A549 (cell line): ENCODE measurements around the gene TLR1. TPM values are rescaled to one million over a fixed set of nuclear protein-coding genes. Genes with fewer than 3 reads are reported as not detected.
"Not testable (repeated sequence)": the region's sequence is repeated elsewhere in the genome, so short reads cannot be mapped to it uniquely, and the experiment has no call there.

ENCODE experiments used
- ATAC-seq, 2 experiments: fragments of 200-7000 bp in 1 of 2; fragments of >200 bp in 1 of 2; cut with Nextera tagmentation in 1 of 2; cut with Tn5 transposase in 1 of 2; 3 replicates each; pipeline versions ENCODE4 v1.8.0 to v1.9.1; 2018 to 2020; ENCODE audit warnings: mild to moderate bottlenecking in 1 of 2, moderate library complexity in 1 of 2
- CTCF ChIA-PET: fragments of 300-600 bp; sonication (Branson Sonifier 250); formaldehyde crosslinking; extraction: SDS; loops from one replicate; lab custom pipeline; 2021; ENCODE audit warnings: antibody characterized with exemption, inconsistent platforms; lab: Yijun Ruan, JAX
- POLR2A ChIA-PET: fragments of 350-600 bp; formaldehyde crosslinking; extraction: SDS; loops from one replicate; lab custom pipeline; 2021; ENCODE audit warnings: antibody characterized with exemption, inconsistent platforms; lab: Yijun Ruan, JAX
- DNase-seq, 2 experiments: peaks; one replicate each; pipeline versions ENCODE4 v3.0.0 to v3.0.0-alpha.2; 2011 to 2016; ENCODE audit warnings: low read depth in 1 of 2, low spot score in 1 of 2
- FAIRE-seq: peaks from 2 replicates; lab custom pipeline; 2011; peaks lifted over from hg19 to GRCh38; lab: Jason Lieb, UNC
- H3K27ac ChIP-seq, 2 experiments: fragments of >200 bp; sonication (Bioruptor Twin); formaldehyde crosslinking; 3 replicates each; pipeline ENCODE4 v1.5.1; 2016 to 2017
- H3K4me1 ChIP-seq: fragments of >200 bp; sonication (Bioruptor Twin); formaldehyde crosslinking; 3 replicates; pipeline ENCODE4 v1.6.1; 2016
- H3K4me2 ChIP-seq: fragments of >200 bp; sonication (Bioruptor Twin); formaldehyde crosslinking; 3 replicates; pipeline ENCODE4 v1.6.1; 2016
- H3K4me3 ChIP-seq: fragments of >200 bp; sonication (Bioruptor Twin); formaldehyde crosslinking; 3 replicates; pipeline ENCODE4 v1.5.1; 2016
- H3K9me3 ChIP-seq: fragments of >200 bp; sonication (Bioruptor Twin); formaldehyde crosslinking; 3 replicates; pipeline ENCODE4 v1.6.1; 2016
- CBX2 ChIP-seq: fragments of 200-600 bp; sonication (generic); IDR thresholded peaks from 2 replicates; pipeline ENCODE4 v1.6.1; 2016; ENCODE audit warnings: low read depth, mild to moderate bottlenecking, borderline replicate concordance
- CHD2 ChIP-seq: fragments of 150-350 bp; IDR thresholded peaks from 2 replicates; pipeline ENCODE4 v1.6.1; 2014; ENCODE audit warnings: low read length; ENCODE audit not compliant: partially characterized antibody
- CHD4 ChIP-seq: fragments of 200-600 bp; sonication (generic); IDR thresholded peaks from 2 replicates; pipeline ENCODE4 v1.6.1; 2016; ENCODE audit warnings: antibody characterized with exemption, mild to moderate bottlenecking, borderline replicate concordance
- EHF ChIP-seq: fragments of 250-450 bp; sonication (Bioruptor Pico); IDR thresholded peaks from 2 replicates; pipeline ENCODE4 v1.5.0; 2020; ENCODE audit warnings: mild to moderate bottlenecking
- FOSL2 ChIP-seq, 2 experiments: fragments of 450-650 bp in 1 of 2; fragments of >200 bp in 1 of 2; sonication (Bioruptor Twin) in 1 of 2; formaldehyde crosslinking; IDR thresholded peaks; 2 replicates each; pipeline versions ENCODE4 v1.5.0 to v1.6.1; 2016 to 2020; ENCODE audit warnings: mild to moderate bottlenecking in 1 of 2, moderate library complexity in 1 of 2
- HDAC2 ChIP-seq: fragments of 200-600 bp; sonication (generic); IDR thresholded peaks from 2 replicates; pipeline ENCODE4 v1.6.1; 2016
- HEYL ChIP-seq: fragments of 250-450 bp; sonication (Bioruptor Pico); IDR thresholded peaks from 2 replicates; pipeline ENCODE4 v1.8.0; 2021; ENCODE audit warnings: mild to moderate bottlenecking, moderate library complexity
- HOXB5 ChIP-seq: fragments of 250-450 bp; sonication (Bioruptor Pico); IDR thresholded peaks from 2 replicates; pipeline ENCODE4 v1.5.0; 2020; ENCODE audit warnings: mild to moderate bottlenecking, moderate library complexity
- JUNB ChIP-seq: fragments of >200 bp; sonication (Bioruptor Twin); formaldehyde crosslinking; IDR thresholded peaks from 2 replicates; pipeline ENCODE4 v1.6.1; 2016
- KDM1A ChIP-seq: fragments of 200-600 bp; sonication (generic); IDR thresholded peaks from 2 replicates; pipeline ENCODE4 v1.6.1; 2016; ENCODE audit warnings: low read depth, mild to moderate bottlenecking
- NR3C1 ChIP-seq: fragments of >200 bp; sonication (Bioruptor Twin); formaldehyde crosslinking; IDR thresholded peaks from 3 replicates; pipeline ENCODE4 v1.6.1; 2017
- RCOR1 ChIP-seq: fragments of 150-350 bp; IDR thresholded peaks from 2 replicates; pipeline ENCODE4 v1.6.1; 2014; ENCODE audit warnings: antibody characterized with exemption, low read length, low read depth
- SMC3 ChIP-seq: fragments of >200 bp; sonication (Bioruptor Twin); formaldehyde crosslinking; IDR thresholded peaks from 3 replicates; pipeline ENCODE4 v1.6.1; 2018; ENCODE audit warnings: inconsistent platforms
- TFCP2L1 ChIP-seq: fragments of 250-450 bp; sonication (Bioruptor Pico); IDR thresholded peaks from 2 replicates; pipeline ENCODE4 v1.5.0; 2021; ENCODE audit warnings: mild to moderate bottlenecking
- ZC3H11A ChIP-seq: fragments of 450-650 bp; IDR thresholded peaks from 2 replicates; pipeline ENCODE4 v1.6.1; 2014; ENCODE audit warnings: antibody characterized with exemption, mild to moderate bottlenecking
- ZNF302 ChIP-seq: fragments of 250-450 bp; sonication (Bioruptor Pico); IDR thresholded peaks from 2 replicates; pipeline ENCODE4 v1.9.0; 2021; ENCODE audit warnings: inconsistent platforms, mild to moderate bottlenecking, moderate library complexity
- WGBS: methylation state at CpG from one replicate; pipeline ENCODE4 v1.1.6; 2017; ENCODE audit errors: missing lambda C conversion rate; 5-methylcytosine and 5-hydroxymethylcytosine counted together
- polyA plus RNA-seq, 4 experiments: library from polyadenylated mRNA; depleted of rRNA in 3 of 4; stranded (reverse); fragments of >200 nt; fragmentation: RNase III in 1 of 4; extraction: RNeasy Plus Mini Kit Qiagen cat#74134 plus additional on column Dnase treatment in 1 of 4; gene quantifications; 2 replicates in 3 of 4; 3 replicates in 1 of 4; pipeline ENCODE4 v1.2.3, GENCODE V29; 2011 to 2017
- TF ChIP-seq, protein P1 (sequence below): fragments of >200 bp; sonication (Bioruptor Twin); formaldehyde crosslinking; IDR thresholded peaks from 3 replicates; pipeline ENCODE4 v1.5.1; 2016
- TF ChIP-seq, protein P2 (sequence below): fragments of 250-450 bp; sonication (Bioruptor Pico); IDR thresholded peaks from 2 replicates; pipeline ENCODE4 v1.5.0; 2021; ENCODE audit warnings: mild to moderate bottlenecking, moderate library complexity, borderline replicate concordance
- TF ChIP-seq, protein P3 (sequence below): fragments of 150-350 bp; IDR thresholded peaks from 2 replicates; pipeline ENCODE4 v1.6.1; 2014; ENCODE audit warnings: low read depth, mild to moderate bottlenecking, low read length
- TF ChIP-seq, protein P4 (sequence below): IDR thresholded peaks from 2 replicates; pipeline ENCODE4 v1.6.1; 2012; ENCODE audit warnings: low read depth, borderline replicate concordance
- TF ChIP-seq, protein P5 (sequence below): fragments of 200-600 bp; sonication (generic); IDR thresholded peaks from 2 replicates; pipeline ENCODE4 v1.6.1; 2016; ENCODE audit warnings: antibody characterized with exemption, mild to moderate bottlenecking, moderate library complexity

The TLR1 gene
- polyA plus RNA-seq, 2 of the 4 experiments (the other 2 are of a cell fraction), result 0.83 to 2.6 TPM

DNA sequence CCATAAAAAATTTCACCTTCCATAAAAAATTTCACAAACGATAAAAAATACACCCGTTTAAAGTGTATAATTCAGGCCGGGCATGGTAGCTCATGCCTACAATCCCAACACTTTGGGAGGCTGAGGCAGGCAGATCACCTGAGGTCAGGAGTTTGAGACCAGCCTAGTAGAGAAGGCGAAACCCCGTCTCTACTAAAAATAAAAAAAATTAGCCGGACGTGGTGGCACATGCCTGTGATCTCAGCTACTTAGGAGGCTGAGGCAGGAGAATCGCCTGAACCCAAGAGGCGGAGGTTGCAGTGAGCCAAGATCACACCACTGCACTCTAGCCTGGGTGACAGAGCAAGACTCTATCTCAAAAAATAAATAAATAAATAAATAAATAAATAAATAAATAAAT is 1.7 kb upstream of the TLR1 start:
- H3K4me2 ChIP-seq, H3K9me3 ChIP-seq, H3K4me1 ChIP-seq, H3K27ac ChIP-seq, H3K4me3 ChIP-seq: not testable (repeated sequence)
- peak; percentile 57 for TF ChIP-seq ZC3H11A
- TF ChIP-seq, all 56 proteins: peak for 1; not testable (repeated sequence) for 55
- ATAC-seq, FAIRE-seq, POLR2A ChIA-PET, DNase-seq: not testable (repeated sequence)
- CTCF ChIA-PET, result interaction anchor here (1.4 to 8.8 kb wide), 2 partner anchors 16 to 47 kb away, joined by 4 to 60 read pairs; no protein-coding TSS in a partner anchor
- WGBS, result 94% methylated on average over 9 of the region's 9 CpGs

DNA sequence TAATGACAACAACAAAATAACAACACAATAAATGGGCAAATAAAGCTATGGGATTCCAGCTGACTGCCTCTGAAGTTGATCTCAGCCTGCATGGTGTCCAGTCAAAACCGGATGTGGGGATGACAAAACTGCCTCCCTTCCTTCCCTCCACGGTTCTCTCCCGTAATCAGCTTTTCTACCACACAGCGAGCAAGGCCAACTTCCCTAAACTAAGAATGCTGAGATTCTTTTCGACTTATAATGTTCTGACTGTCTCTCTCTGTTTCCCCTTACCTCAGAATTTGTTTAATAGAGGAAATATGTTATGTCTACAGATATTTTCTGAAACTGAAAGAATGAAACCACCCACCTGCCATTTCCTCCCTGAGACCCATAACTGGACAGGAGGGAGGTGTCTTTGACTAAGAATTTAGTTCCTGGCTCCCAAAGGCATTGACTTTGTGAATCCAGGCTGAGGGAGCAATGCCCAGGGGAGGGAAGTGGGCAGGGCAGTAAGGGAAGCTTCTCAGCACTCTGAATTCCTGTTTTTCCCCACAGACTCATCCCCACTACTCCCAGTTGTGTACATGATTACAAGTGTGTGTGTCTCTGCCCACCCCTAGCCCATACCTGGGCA is 1.0 kb upstream of the TLR1 start:
- DNase-seq (no peak), FAIRE-seq (no peak), ATAC-seq (no peak)
- TF ChIP-seq, protein P1, sequence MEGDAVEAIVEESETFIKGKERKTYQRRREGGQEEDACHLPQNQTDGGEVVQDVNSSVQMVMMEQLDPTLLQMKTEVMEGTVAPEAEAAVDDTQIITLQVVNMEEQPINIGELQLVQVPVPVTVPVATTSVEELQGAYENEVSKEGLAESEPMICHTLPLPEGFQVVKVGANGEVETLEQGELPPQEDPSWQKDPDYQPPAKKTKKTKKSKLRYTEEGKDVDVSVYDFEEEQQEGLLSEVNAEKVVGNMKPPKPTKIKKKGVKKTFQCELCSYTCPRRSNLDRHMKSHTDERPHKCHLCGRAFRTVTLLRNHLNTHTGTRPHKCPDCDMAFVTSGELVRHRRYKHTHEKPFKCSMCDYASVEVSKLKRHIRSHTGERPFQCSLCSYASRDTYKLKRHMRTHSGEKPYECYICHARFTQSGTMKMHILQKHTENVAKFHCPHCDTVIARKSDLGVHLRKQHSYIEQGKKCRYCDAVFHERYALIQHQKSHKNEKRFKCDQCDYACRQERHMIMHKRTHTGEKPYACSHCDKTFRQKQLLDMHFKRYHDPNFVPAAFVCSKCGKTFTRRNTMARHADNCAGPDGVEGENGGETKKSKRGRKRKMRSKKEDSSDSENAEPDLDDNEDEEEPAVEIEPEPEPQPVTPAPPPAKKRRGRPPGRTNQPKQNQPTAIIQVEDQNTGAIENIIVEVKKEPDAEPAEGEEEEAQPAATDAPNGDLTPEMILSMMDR, result no peak
- TF ChIP-seq HEYL (CRISPR knock-in tag), result no peak
- TF ChIP-seq TFCP2L1 (CRISPR knock-in tag), result no peak
- TF ChIP-seq HDAC2, result no peak
- TF ChIP-seq, protein P2, sequence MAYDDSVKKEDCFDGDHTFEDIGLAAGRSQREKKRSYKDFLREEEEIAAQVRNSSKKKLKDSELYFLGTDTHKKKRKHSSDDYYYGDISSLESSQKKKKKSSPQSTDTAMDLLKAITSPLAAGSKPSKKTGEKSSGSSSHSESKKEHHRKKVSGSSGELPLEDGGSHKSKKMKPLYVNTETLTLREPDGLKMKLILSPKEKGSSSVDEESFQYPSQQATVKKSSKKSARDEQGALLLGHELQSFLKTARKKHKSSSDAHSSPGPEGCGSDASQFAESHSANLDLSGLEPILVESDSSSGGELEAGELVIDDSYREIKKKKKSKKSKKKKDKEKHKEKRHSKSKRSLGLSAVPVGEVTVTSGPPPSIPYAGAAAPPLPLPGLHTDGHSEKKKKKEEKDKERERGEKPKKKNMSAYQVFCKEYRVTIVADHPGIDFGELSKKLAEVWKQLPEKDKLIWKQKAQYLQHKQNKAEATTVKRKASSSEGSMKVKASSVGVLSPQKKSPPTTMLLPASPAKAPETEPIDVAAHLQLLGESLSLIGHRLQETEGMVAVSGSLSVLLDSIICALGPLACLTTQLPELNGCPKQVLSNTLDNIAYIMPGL (CRISPR knock-in tag), result no peak
- TF ChIP-seq KDM1A, result no peak
- TF ChIP-seq, protein P3, sequence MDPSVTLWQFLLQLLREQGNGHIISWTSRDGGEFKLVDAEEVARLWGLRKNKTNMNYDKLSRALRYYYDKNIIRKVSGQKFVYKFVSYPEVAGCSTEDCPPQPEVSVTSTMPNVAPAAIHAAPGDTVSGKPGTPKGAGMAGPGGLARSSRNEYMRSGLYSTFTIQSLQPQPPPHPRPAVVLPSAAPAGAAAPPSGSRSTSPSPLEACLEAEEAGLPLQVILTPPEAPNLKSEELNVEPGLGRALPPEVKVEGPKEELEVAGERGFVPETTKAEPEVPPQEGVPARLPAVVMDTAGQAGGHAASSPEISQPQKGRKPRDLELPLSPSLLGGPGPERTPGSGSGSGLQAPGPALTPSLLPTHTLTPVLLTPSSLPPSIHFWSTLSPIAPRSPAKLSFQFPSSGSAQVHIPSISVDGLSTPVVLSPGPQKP, result no peak
- no peak for TF ChIP-seq NR3C1
- no peak for TF ChIP-seq SMC3
- no peak for TF ChIP-seq HOXB5 (CRISPR knock-in tag)
- TF ChIP-seq RCOR1, result no peak
- no peak for TF ChIP-seq CBX2
- no peak for TF ChIP-seq FOSL2 (IDR thresholded peaks at IDR 0.05)
- TF ChIP-seq FOSL2 (CRISPR knock-in tag; IDR thresholded peaks at IDR 0.05), result no peak
- TF ChIP-seq, protein P4, sequence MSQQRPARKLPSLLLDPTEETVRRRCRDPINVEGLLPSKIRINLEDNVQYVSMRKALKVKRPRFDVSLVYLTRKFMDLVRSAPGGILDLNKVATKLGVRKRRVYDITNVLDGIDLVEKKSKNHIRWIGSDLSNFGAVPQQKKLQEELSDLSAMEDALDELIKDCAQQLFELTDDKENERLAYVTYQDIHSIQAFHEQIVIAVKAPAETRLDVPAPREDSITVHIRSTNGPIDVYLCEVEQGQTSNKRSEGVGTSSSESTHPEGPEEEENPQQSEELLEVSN, result no peak
- no peak for TF ChIP-seq CHD2
- no peak for TF ChIP-seq JUNB
- no peak for TF ChIP-seq EHF (CRISPR knock-in tag)
- TF ChIP-seq, protein P5, sequence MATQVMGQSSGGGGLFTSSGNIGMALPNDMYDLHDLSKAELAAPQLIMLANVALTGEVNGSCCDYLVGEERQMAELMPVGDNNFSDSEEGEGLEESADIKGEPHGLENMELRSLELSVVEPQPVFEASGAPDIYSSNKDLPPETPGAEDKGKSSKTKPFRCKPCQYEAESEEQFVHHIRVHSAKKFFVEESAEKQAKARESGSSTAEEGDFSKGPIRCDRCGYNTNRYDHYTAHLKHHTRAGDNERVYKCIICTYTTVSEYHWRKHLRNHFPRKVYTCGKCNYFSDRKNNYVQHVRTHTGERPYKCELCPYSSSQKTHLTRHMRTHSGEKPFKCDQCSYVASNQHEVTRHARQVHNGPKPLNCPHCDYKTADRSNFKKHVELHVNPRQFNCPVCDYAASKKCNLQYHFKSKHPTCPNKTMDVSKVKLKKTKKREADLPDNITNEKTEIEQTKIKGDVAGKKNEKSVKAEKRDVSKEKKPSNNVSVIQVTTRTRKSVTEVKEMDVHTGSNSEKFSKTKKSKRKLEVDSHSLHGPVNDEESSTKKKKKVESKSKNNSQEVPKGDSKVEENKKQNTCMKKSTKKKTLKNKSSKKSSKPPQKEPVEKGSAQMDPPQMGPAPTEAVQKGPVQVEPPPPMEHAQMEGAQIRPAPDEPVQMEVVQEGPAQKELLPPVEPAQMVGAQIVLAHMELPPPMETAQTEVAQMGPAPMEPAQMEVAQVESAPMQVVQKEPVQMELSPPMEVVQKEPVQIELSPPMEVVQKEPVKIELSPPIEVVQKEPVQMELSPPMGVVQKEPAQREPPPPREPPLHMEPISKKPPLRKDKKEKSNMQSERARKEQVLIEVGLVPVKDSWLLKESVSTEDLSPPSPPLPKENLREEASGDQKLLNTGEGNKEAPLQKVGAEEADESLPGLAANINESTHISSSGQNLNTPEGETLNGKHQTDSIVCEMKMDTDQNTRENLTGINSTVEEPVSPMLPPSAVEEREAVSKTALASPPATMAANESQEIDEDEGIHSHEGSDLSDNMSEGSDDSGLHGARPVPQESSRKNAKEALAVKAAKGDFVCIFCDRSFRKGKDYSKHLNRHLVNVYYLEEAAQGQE, result no peak
- TF ChIP-seq ZNF302, result no peak
- TF ChIP-seq CHD4, result no peak
- Histone ChIP-seq H3K4me3 (no peak overlapping the region), H3K4me1 (peaks cover 7% of the 10 kb centered on the region; the same call in 1 of the 3 replicates), H3K4me2 (no peak overlapping the region), H3K27ac (no peak overlapping the region), H3K9me3 (0 out of 3 replicates have a peak, but pooled peaks cover 6% of the 10 kb centered on the region)
- CTCF ChIA-PET, result interaction anchor here (0.5 to 8.8 kb wide), 7 partner anchors 7 to 59 kb away, joined by 3 to 60 read pairs (median 4); partner anchors contain the start of gene TLR10
- POLR2A ChIA-PET, result no interaction called here
- WGBS, result 69% methylated on average over 5 of the region's 5 CpGs
